D721Med (cell line): ENCODE results near the gene TCF7L1.
A peak's percentile ranks its signal among the peaks of the same experiment; 100 is the strongest.

Experiments
- DNase-seq: peaks from one replicate; pipeline ENCODE4 v3.0.0; 2011; ENCODE audit warnings: low spot score; ENCODE audit not compliant: insufficient read length
- FAIRE-seq: peaks from 2 replicates; lab custom pipeline; 2011; peaks lifted over from hg19 to GRCh38; lab: Jason Lieb, UNC
- TF ChIP-seq, protein P1 (sequence below): IDR thresholded peaks from 2 replicates; pipeline ENCODE4 v1.5.1; 2012; ENCODE audit warnings: mild to moderate bottlenecking, control low read depth; ENCODE audit not compliant: insufficient read depth; ENCODE audit errors: missing control alignments

TCF7L1 gene, protein sequence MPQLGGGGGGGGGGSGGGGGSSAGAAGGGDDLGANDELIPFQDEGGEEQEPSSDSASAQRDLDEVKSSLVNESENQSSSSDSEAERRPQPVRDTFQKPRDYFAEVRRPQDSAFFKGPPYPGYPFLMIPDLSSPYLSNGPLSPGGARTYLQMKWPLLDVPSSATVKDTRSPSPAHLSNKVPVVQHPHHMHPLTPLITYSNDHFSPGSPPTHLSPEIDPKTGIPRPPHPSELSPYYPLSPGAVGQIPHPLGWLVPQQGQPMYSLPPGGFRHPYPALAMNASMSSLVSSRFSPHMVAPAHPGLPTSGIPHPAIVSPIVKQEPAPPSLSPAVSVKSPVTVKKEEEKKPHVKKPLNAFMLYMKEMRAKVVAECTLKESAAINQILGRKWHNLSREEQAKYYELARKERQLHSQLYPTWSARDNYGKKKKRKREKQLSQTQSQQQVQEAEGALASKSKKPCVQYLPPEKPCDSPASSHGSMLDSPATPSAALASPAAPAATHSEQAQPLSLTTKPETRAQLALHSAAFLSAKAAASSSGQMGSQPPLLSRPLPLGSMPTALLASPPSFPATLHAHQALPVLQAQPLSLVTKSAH

GRCh38 chr2:85132834-85133637 lies at the start of gene TCF7L1:
Gene TCF7L1 (plus strand): TSS chr2:85133392. CDS start chr2:85133685, 293 bp downstream.
- TF ChIP-seq, protein P1, sequence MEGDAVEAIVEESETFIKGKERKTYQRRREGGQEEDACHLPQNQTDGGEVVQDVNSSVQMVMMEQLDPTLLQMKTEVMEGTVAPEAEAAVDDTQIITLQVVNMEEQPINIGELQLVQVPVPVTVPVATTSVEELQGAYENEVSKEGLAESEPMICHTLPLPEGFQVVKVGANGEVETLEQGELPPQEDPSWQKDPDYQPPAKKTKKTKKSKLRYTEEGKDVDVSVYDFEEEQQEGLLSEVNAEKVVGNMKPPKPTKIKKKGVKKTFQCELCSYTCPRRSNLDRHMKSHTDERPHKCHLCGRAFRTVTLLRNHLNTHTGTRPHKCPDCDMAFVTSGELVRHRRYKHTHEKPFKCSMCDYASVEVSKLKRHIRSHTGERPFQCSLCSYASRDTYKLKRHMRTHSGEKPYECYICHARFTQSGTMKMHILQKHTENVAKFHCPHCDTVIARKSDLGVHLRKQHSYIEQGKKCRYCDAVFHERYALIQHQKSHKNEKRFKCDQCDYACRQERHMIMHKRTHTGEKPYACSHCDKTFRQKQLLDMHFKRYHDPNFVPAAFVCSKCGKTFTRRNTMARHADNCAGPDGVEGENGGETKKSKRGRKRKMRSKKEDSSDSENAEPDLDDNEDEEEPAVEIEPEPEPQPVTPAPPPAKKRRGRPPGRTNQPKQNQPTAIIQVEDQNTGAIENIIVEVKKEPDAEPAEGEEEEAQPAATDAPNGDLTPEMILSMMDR: peak; percentile 65
- peak; percentile 78 for DNase-seq
- FAIRE-seq: no peak

- TF ChIP-seq, protein P1: no peak
- no peak for FAIRE-seq
- DNase-seq: no peak
Observed at GRCh38 chr2:85085563-85085962, 47.6 kb upstream of the TCF7L1 start.

DNA sequence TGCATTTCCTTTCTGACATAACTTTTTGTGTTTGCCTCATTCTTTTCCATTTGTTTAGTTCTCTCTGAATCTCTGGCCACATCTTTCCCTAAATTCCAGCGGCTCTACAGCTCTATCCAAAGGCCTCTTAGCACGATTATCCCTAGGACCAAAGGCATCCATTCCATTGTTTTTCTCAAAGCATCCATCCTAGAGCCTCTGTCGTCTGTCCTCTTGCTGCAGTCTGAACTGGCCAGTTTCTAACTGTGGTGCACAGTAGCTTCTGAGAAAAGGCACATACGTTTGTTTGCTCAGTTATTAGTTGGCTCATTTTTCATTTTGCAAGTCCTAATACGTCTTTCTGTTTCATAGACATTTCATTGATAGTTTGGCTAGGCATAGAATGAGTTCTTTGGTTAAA lies 45.7 kb upstream of the TCF7L1 start:
- FAIRE-seq: no peak
- TF ChIP-seq, protein P1: no peak
- DNase-seq: no peak

GRCh38 chr2:85088921-85089320 lies 44.3 kb upstream of the TCF7L1 start:
- TF ChIP-seq, protein P1: no peak
- no peak for FAIRE-seq
- DNase-seq: no peak

GRCh38 chr2:85089585-85089984 lies 43.6 kb upstream of the TCF7L1 start:
- TF ChIP-seq, protein P1: no peak
- FAIRE-seq (no peak), DNase-seq (no peak)

GRCh38 chr2:85091838-85092237 lies 41.4 kb upstream of the TCF7L1 start:
- TF ChIP-seq, protein P1: no peak
- no peak for FAIRE-seq
- DNase-seq: no peak
